Liver (tissue), 9 donors: ENCODE results near the gene CDH13. TPM values are rescaled to one million over a fixed set of nuclear protein-coding genes. Genes with fewer than 3 reads are reported as not detected.

ENCODE experiments used
- DNase-seq: peaks from one replicate; pipeline ENCODE4 v3.0.0-alpha.2; 2017; ENCODE audit warnings: low spot score
- H3K27ac ChIP-seq, 2 donors: one replicate each; pipeline ENCODE4 v1.7.0; 2013; ENCODE audit warnings: inconsistent platforms in 2 of 2, low read length in 2 of 2, control low read depth in 1 of 2, low read depth in 1 of 2, mild to moderate bottlenecking in 1 of 2
- H3K27me3 ChIP-seq, 4 donors: one replicate each; pipeline versions ENCODE4 v1.6.1 to v1.7.0; 2013; ENCODE audit warnings: low read length in 3 of 4, inconsistent platforms in 1 of 4, mild to moderate bottlenecking in 1 of 4, moderate library complexity in 1 of 4; ENCODE audit not compliant: control insufficient read depth in 4 of 4, insufficient read depth in 4 of 4
- H3K36me3 ChIP-seq, 4 donors: one replicate each; pipeline versions ENCODE4 v1.6.1 to v1.7.0; 2013; ENCODE audit warnings: low read length in 3 of 4, mild to moderate bottlenecking in 3 of 4, low read depth in 1 of 4, moderate library complexity in 1 of 4; ENCODE audit not compliant: control insufficient read depth in 4 of 4, insufficient read depth in 3 of 4
- H3K4me1 ChIP-seq, 4 donors: one replicate each; pipeline versions ENCODE4 v1.6.1 to v1.7.0; 2013; ENCODE audit warnings: low read length in 3 of 4, mild to moderate bottlenecking in 3 of 4, moderate library complexity in 1 of 4; ENCODE audit not compliant: control insufficient read depth in 4 of 4, insufficient read depth in 4 of 4
- H3K4me3 ChIP-seq, 3 donors: one replicate each; pipeline versions ENCODE4 v1.6.1 to v1.7.0; 2013; ENCODE audit warnings: low read length in 3 of 3, control low read depth in 1 of 3, low read depth in 1 of 3, mild to moderate bottlenecking in 1 of 3
- H3K9ac ChIP-seq, 2 donors: one replicate each; pipeline ENCODE4 v1.7.0; 2013; ENCODE audit warnings: low read length in 2 of 2, mild to moderate bottlenecking in 2 of 2, moderate library complexity in 2 of 2, control low read depth in 1 of 2, low read depth in 1 of 2
- H3K9me3 ChIP-seq, 4 donors: one replicate each; pipeline versions ENCODE4 v1.6.1 to v1.7.0; 2013; ENCODE audit warnings: low read length in 3 of 4; ENCODE audit not compliant: control insufficient read depth in 4 of 4
- CTCF ChIP-seq: fragments of 150-350 bp; IDR thresholded peaks from 2 replicates; pipeline ENCODE4 v1.5.1; 2017; ENCODE audit warnings: improper control_type of control experiment, low read depth, low read length; ENCODE audit not compliant: missing input control
- EGR1 ChIP-seq, 2 donors: IDR thresholded peaks; 2 replicates each; pipeline ENCODE4 v1.6.1; 2016 to 2018; ENCODE audit warnings: antibody characterized with exemption in 2 of 2, low read depth in 2 of 2
- FOXA1 ChIP-seq: IDR thresholded peaks from 2 replicates; pipeline ENCODE4 v1.6.1; 2016; ENCODE audit warnings: antibody characterized with exemption
- FOXA2 ChIP-seq: IDR thresholded peaks from 2 replicates; pipeline ENCODE4 v1.6.1; 2016; ENCODE audit warnings: antibody characterized with exemption
- HNF4G ChIP-seq: IDR thresholded peaks from 2 replicates; pipeline ENCODE4 v1.6.1; 2016; ENCODE audit warnings: antibody characterized with exemption
- JUND ChIP-seq, 2 donors: IDR thresholded peaks; 2 replicates each; pipeline ENCODE4 v1.6.1; 2016; ENCODE audit warnings: antibody characterized with exemption in 2 of 2
- MAX ChIP-seq: IDR thresholded peaks from 2 replicates; pipeline ENCODE4 v1.6.1; 2016; ENCODE audit warnings: antibody characterized with exemption
- RAD21 ChIP-seq, 2 donors: IDR thresholded peaks; 2 replicates each; pipeline ENCODE4 v1.6.1; 2016; ENCODE audit warnings: antibody characterized with exemption in 2 of 2, mild to moderate bottlenecking in 2 of 2
- RXRA ChIP-seq, 2 donors: IDR thresholded peaks; 2 replicates each; pipeline ENCODE4 v1.6.1; 2017 to 2018; ENCODE audit warnings: antibody characterized with exemption in 2 of 2, mild to moderate bottlenecking in 1 of 2
- SP1 ChIP-seq: IDR thresholded peaks from 2 replicates; pipeline ENCODE4 v1.6.1; 2018; ENCODE audit warnings: antibody characterized with exemption, mild to moderate bottlenecking
- TAF1 ChIP-seq: conservative IDR thresholded peaks from 2 replicates; pipeline ENCODE4 v1.6.1; 2016; ENCODE audit warnings: antibody characterized with exemption, mild to moderate bottlenecking
- YY1 ChIP-seq: IDR thresholded peaks from 2 replicates; pipeline ENCODE4 v1.6.1; 2016; ENCODE audit warnings: antibody characterized with exemption, mild to moderate bottlenecking
- WGBS: extraction: QIAGEN DNeasy Blood & Tissue Kit; methylation state at CpG from one replicate; pipeline ENCODE4 v1.1.7; 2013; 5-methylcytosine and 5-hydroxymethylcytosine counted together
- polyA plus RNA-seq, 2 donors: library from polyadenylated mRNA; stranded (reverse) in 1 of 2; unstranded in 1 of 2; fragments of 200-250 nt in 1 of 2; fragments of >200 nt in 1 of 2; fragmentation: Nextera tagmentation in 1 of 2; extraction: Ambion mirVana in 1 of 2; gene quantifications; one replicate each; pipeline versions ENCODE4 v1.2.1 to v1.2.3, GENCODE V29; 2013 to 2015
- total RNA-seq, 2 donors: library from RNA; depleted of rRNA; stranded (reverse); fragments of >200 nt; gene quantifications; one replicate each; pipeline ENCODE4 v1.2.3, GENCODE V29; 2014
- TF ChIP-seq, protein P1 (sequence below): IDR thresholded peaks from 2 replicates; pipeline ENCODE4 v1.6.1; 2016; ENCODE audit warnings: antibody characterized with exemption
- TF ChIP-seq, protein P2 (sequence below): IDR thresholded peaks from 2 replicates; pipeline ENCODE4 v1.6.1; 2016; ENCODE audit warnings: antibody characterized with exemption
- TF ChIP-seq, protein P3 (sequence below): IDR thresholded peaks from 2 replicates; pipeline ENCODE4 v1.6.1; 2016; ENCODE audit warnings: antibody characterized with exemption, mild to moderate bottlenecking
- donor health status: healthy.
- donor health status: healthy.
- donor health status: healthy.
- donor health status: healthy.
- donor health status: healthy.

CDH13 gene
- total and polyA plus RNA-seq, 4 donors: 0.21 to 1.5 (median 0.58) TPM

DNA sequence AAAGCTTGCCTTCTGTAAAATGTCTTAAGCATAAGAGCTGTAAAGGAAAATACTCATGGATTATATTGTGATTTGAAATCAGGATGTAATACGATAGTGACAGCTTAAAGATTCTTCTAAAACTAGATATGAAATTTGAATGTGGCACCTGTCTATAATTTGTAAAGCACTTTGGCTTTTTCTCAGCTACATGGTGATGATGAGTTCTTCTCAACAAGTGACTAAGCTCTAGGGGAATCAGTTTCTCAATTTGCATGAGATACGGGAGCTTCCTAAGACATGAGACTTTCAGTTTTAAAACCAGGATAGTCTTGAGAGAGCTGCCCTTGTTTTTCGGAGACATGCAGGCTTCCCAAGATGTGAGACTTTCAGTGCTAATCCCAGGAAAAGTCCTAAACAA is 439.2 kb downstream of the CDH13 start (continued):
- no peak for TF ChIP-seq RXRA (IDR thresholded peaks at IDR 0.05)
- no peak for TF ChIP-seq HNF4G

- H3K36me3 ChIP-seq: no peaks in the 10 kb centered on the region
- no peak overlapping the region for H3K27ac ChIP-seq
- no peak for DNase-seq
- no peaks in the 10 kb centered on the region for H3K27me3 ChIP-seq
- TF ChIP-seq EGR1 (IDR thresholded peaks at IDR 0.05; ENCODE audit: low read depth in 2 of 2) (no peak), FOXA2 (no peak)
- no peak overlapping the region for H3K4me3 ChIP-seq
- no peaks in the 10 kb centered on the region for H3K4me1 ChIP-seq
- no peak overlapping the region for H3K9ac ChIP-seq
- H3K9me3 ChIP-seq: no peaks in the 10 kb centered on the region
- WGBS: 71% methylated on average over 2 of the region's 2 CpGs
Observed at GRCh38 chr16:83066881-83067280, 440.1 kb downstream of the CDH13 start.

GRCh38 chr16:83068686-83069085 is 441.9 kb downstream of the CDH13 start:
- Histone ChIP-seq H3K4me3 (no peak overlapping the region), H3K27me3 (no peaks in the 10 kb centered on the region), H3K27ac (no peak overlapping the region), H3K9ac (no peak overlapping the region), H3K36me3 (no peaks in the 10 kb centered on the region), H3K4me1 (no peaks in the 10 kb centered on the region), H3K9me3 (no peaks in the 10 kb centered on the region)
- 8% methylated on average over 1 of the region's 1 CpG for WGBS
- TF ChIP-seq RAD21 (IDR thresholded peaks at IDR 0.05) (peak; percentile 70 to 74), CTCF (no peak)
- DNase-seq: no peak

- no peak for DNase-seq
- 71% methylated on average over 5 of the region's 5 CpGs for WGBS
- no peak for TF ChIP-seq RXRA (IDR thresholded peaks at IDR 0.05)
- TF ChIP-seq JUND (IDR thresholded peaks at IDR 0.05): no peak
- TF ChIP-seq EGR1 (IDR thresholded peaks at IDR 0.05; ENCODE audit: low read depth in 2 of 2): no peak
- TF ChIP-seq YY1: no peak
- TF ChIP-seq SP1: no peak
- TF ChIP-seq TAF1: no peak
- TF ChIP-seq, protein P1, sequence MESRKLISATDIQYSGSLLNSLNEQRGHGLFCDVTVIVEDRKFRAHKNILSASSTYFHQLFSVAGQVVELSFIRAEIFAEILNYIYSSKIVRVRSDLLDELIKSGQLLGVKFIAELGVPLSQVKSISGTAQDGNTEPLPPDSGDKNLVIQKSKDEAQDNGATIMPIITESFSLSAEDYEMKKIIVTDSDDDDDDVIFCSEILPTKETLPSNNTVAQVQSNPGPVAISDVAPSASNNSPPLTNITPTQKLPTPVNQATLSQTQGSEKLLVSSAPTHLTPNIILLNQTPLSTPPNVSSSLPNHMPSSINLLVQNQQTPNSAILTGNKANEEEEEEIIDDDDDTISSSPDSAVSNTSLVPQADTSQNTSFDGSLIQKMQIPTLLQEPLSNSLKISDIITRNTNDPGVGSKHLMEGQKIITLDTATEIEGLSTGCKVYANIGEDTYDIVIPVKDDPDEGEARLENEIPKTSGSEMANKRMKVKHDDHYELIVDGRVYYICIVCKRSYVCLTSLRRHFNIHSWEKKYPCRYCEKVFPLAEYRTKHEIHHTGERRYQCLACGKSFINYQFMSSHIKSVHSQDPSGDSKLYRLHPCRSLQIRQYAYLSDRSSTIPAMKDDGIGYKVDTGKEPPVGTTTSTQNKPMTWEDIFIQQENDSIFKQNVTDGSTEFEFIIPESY: no peak
- no peak for TF ChIP-seq MAX
- TF ChIP-seq CTCF: no peak
- TF ChIP-seq FOXA2: no peak
- TF ChIP-seq, protein P2, sequence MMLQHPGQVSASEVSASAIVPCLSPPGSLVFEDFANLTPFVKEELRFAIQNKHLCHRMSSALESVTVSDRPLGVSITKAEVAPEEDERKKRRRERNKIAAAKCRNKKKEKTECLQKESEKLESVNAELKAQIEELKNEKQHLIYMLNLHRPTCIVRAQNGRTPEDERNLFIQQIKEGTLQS: no peak
- no peak for TF ChIP-seq HNF4G
- TF ChIP-seq, protein P3, sequence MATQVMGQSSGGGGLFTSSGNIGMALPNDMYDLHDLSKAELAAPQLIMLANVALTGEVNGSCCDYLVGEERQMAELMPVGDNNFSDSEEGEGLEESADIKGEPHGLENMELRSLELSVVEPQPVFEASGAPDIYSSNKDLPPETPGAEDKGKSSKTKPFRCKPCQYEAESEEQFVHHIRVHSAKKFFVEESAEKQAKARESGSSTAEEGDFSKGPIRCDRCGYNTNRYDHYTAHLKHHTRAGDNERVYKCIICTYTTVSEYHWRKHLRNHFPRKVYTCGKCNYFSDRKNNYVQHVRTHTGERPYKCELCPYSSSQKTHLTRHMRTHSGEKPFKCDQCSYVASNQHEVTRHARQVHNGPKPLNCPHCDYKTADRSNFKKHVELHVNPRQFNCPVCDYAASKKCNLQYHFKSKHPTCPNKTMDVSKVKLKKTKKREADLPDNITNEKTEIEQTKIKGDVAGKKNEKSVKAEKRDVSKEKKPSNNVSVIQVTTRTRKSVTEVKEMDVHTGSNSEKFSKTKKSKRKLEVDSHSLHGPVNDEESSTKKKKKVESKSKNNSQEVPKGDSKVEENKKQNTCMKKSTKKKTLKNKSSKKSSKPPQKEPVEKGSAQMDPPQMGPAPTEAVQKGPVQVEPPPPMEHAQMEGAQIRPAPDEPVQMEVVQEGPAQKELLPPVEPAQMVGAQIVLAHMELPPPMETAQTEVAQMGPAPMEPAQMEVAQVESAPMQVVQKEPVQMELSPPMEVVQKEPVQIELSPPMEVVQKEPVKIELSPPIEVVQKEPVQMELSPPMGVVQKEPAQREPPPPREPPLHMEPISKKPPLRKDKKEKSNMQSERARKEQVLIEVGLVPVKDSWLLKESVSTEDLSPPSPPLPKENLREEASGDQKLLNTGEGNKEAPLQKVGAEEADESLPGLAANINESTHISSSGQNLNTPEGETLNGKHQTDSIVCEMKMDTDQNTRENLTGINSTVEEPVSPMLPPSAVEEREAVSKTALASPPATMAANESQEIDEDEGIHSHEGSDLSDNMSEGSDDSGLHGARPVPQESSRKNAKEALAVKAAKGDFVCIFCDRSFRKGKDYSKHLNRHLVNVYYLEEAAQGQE: no peak
- no peak for TF ChIP-seq FOXA1
- TF ChIP-seq RAD21 (IDR thresholded peaks at IDR 0.05): no peak
Observed at GRCh38 chr16:83070416-83071209, 443.8 kb downstream of the CDH13 start.

More at GRCh38 chr16:83070416-83071209, 443.8 kb downstream of the CDH13 start:
- H3K9me3 ChIP-seq: no peaks in the 10 kb centered on the region
- H3K27me3 ChIP-seq: no peaks in the 10 kb centered on the region
- no peaks in the 10 kb centered on the region for H3K36me3 ChIP-seq
- no peak overlapping the region for H3K4me3 ChIP-seq
- no peak overlapping the region for H3K27ac ChIP-seq
- no peak overlapping the region for H3K9ac ChIP-seq
- no peaks in the 10 kb centered on the region for H3K4me1 ChIP-seq
